Measurements from ENCODE around the gene NDUFA8. TPM values are rescaled to one million over a fixed set of nuclear protein-coding genes. Genes with fewer than 3 reads are reported as not detected.

Gene NDUFA8
- total RNA-seq, 1 donor = 17.0 TPM

- no peak overlapping the region for H3K4me2 ChIP-seq (ENCODE audit: insufficient read depth, low read length)
- H3K27me3 ChIP-seq (ENCODE audit: insufficient read depth, low read length) = peaks cover 11% of the 10 kb centered on the region
- no peak overlapping the region for H3K4me3 ChIP-seq (ENCODE audit: insufficient read depth, low read length)
- TF ChIP-seq CTCF (IDR thresholded peaks at IDR 0.05; ENCODE audit: extremely low read depth, low read depth, low read length) = no peak
- DNase-seq (ENCODE audit: insufficient read length, low spot score, missing footprints) = no peak
- no peak overlapping the region for H2AFZ ChIP-seq (ENCODE audit: low read length)
- H3K9me3 ChIP-seq (ENCODE audit: low read depth, low read length) = no peaks in the 10 kb centered on the region
- peaks cover 13% of the 10 kb centered on the region for H3K4me1 ChIP-seq (ENCODE audit: insufficient read depth, low read length)
- H4K20me1 ChIP-seq (ENCODE audit: insufficient read depth, low read length) = no peaks in the 10 kb centered on the region
- H3K79me2 ChIP-seq (ENCODE audit: insufficient read depth, low read length) = no peaks in the 10 kb centered on the region
- H3K36me3 ChIP-seq (ENCODE audit: insufficient read depth, low read length) = no peaks in the 10 kb centered on the region
- no peak overlapping the region for H3K27ac ChIP-seq (ENCODE audit: low read depth, low read length)
Measured at GRCh38 chr9:122128969-122129343, 30.6 kb downstream of the NDUFA8 start.

- H3K36me3 ChIP-seq (ENCODE audit: insufficient read depth, low read length) = no peaks in the 10 kb centered on the region
- H3K27ac ChIP-seq (ENCODE audit: low read depth, low read length) = no peak overlapping the region
- H3K4me1 ChIP-seq (ENCODE audit: insufficient read depth, low read length) = peaks cover 13% of the 10 kb centered on the region
- H4K20me1 ChIP-seq (ENCODE audit: insufficient read depth, low read length) = no peaks in the 10 kb centered on the region
- no peak overlapping the region for H2AFZ ChIP-seq (ENCODE audit: low read length)
- no peak overlapping the region for H3K4me3 ChIP-seq (ENCODE audit: insufficient read depth, low read length)
- H3K9me3 ChIP-seq (ENCODE audit: low read depth, low read length) = no peaks in the 10 kb centered on the region
- DNase-seq (ENCODE audit: insufficient read length, low spot score, missing footprints) = peak; percentile 58
- TF ChIP-seq CTCF (IDR thresholded peaks at IDR 0.05; ENCODE audit: extremely low read depth, low read depth, low read length) = no peak
- H3K79me2 ChIP-seq (ENCODE audit: insufficient read depth, low read length) = no peaks in the 10 kb centered on the region
- H3K4me2 ChIP-seq (ENCODE audit: insufficient read depth, low read length) = no peak overlapping the region
- peaks cover 11% of the 10 kb centered on the region for H3K27me3 ChIP-seq (ENCODE audit: insufficient read depth, low read length)
Measured at GRCh38 chr9:122128007-122128968, 31.3 kb downstream of the NDUFA8 start.

DNA sequence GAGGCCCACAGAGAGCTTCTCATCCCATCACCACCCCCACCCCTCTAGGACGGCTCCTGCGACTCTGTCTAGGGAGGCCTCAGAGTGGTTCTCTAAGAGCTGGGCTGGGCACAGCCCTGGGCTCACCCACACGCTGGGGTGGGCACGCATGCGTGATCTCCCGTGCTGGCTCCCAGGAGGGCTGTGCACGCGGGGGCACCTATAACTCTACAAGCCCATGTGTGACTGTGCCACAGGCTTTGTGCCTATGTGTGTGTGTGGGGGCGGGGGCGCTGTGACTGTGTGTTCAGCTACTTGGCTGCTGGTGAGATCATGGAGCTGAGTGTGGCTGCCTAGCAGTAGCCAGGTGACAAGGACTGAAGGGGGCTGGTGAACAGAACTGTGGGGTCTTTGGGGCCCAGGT, 32.2 kb downstream of the NDUFA8 start:
- peaks cover 13% of the 10 kb centered on the region for H3K4me1 ChIP-seq (ENCODE audit: insufficient read depth, low read length)
- no peaks in the 10 kb centered on the region for H3K36me3 ChIP-seq (ENCODE audit: insufficient read depth, low read length)
- no peaks in the 10 kb centered on the region for H3K79me2 ChIP-seq (ENCODE audit: insufficient read depth, low read length)
- DNase-seq (ENCODE audit: insufficient read length, low spot score, missing footprints) = peak; percentile 72
- no peak for TF ChIP-seq CTCF (IDR thresholded peaks at IDR 0.05; ENCODE audit: extremely low read depth, low read depth, low read length)
- H4K20me1 ChIP-seq (ENCODE audit: insufficient read depth, low read length) = no peaks in the 10 kb centered on the region
- H3K4me2 ChIP-seq (ENCODE audit: insufficient read depth, low read length) = no peak overlapping the region
- H3K4me3 ChIP-seq (ENCODE audit: insufficient read depth, low read length) = no peak overlapping the region
- peaks cover 7% of the 10 kb centered on the region for H3K27me3 ChIP-seq (ENCODE audit: insufficient read depth, low read length)
- no peak overlapping the region for H2AFZ ChIP-seq (ENCODE audit: low read length)
- no peak overlapping the region for H3K27ac ChIP-seq (ENCODE audit: low read depth, low read length)
- no peaks in the 10 kb centered on the region for H3K9me3 ChIP-seq (ENCODE audit: low read depth, low read length)

Measured in osteoblast (primary cell).